ENCODE results near the gene ANKLE1.
A peak's percentile ranks its signal among the peaks of the same experiment; 100 is the strongest.

ANKLE1 gene

GRCh38 chr19:17332677-17333581 lies 51.2 kb downstream of the ANKLE1 start:
- DNase-seq (ENCODE audit: low read depth): peak; percentile 65
- TF ChIP-seq CTCF (conservative IDR thresholded peaks at IDR 0.05; ENCODE audit: low read depth, low read length): no peak
- H3K4me3 ChIP-seq (ENCODE audit: low read depth, low read length): no peak overlapping the region

- DNase-seq (ENCODE audit: low read depth): peak; percentile 84
- no peak for TF ChIP-seq CTCF (conservative IDR thresholded peaks at IDR 0.05; ENCODE audit: low read depth, low read length)
Measured at GRCh38 chr19:17333611-17334413, 52.1 kb downstream of the ANKLE1 start.

GRCh38 chr19:17334414-17335409 lies 53.0 kb downstream of the ANKLE1 start, which contains the start of gene ANO8:
TSS of gene ANO8 (minus strand) at chr19:17334855. CDS start at chr19:17334670, 185 bp downstream.
- H3K4me3 ChIP-seq (ENCODE audit: low read depth, low read length): peak within 1 kb of the TSS; percentile 68
- DNase-seq (ENCODE audit: low read depth): peak; percentile 99
- TF ChIP-seq CTCF (conservative IDR thresholded peaks at IDR 0.05; ENCODE audit: low read depth, low read length): no peak

More at GRCh38 chr19:17333611-17334413, 52.1 kb downstream of the ANKLE1 start:
- H3K4me3 ChIP-seq (ENCODE audit: low read depth, low read length): peak overlapping the region; percentile 68

GRCh38 chr19:17335575-17335974 lies 53.9 kb downstream of the ANKLE1 start:
- no peak for TF ChIP-seq CTCF (conservative IDR thresholded peaks at IDR 0.05; ENCODE audit: low read depth, low read length)
- no peak overlapping the region for H3K4me3 ChIP-seq (ENCODE audit: low read depth, low read length)
- DNase-seq (ENCODE audit: low read depth): no peak
